ENCODE measurements around the gene ESR2. TPM values are rescaled to one million over a fixed set of nuclear protein-coding genes. Genes with fewer than 3 reads are reported as not detected.

ESR2 gene
- total RNA-seq, 1 experiment from 2014 or later, result 0.15 TPM

DNA sequence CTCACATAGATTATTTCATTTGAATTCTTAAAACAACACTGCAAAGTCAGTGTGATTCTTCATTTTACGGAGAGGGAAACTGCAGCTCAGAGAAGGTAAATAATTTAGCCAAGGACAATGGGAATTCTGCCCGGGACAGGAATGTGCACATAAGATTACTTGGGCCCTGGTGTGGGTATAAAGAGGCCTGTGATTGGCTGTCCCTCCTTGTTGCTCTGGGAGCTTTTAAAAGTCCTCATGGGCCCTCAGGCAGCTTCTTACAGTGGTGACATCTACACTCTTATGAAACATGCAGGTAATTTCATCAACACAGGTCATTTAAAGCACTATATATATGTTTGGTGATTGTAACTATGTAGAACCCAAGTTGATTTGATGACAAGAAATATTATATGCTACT lies 100.3 kb downstream of the ESR2 start:
- Histone ChIP-seq H2BK5ac (ENCODE audit: insufficient read length, low read length) (no peak overlapping the region), H3K4me2 (ENCODE audit: insufficient read depth, insufficient read length, low read length) (no peak overlapping the region), H3T11ph (ENCODE audit: low read length) (no peak overlapping the region), H3K27ac (ENCODE audit: insufficient read length, low read depth, low read length) (no peak overlapping the region), H4K5ac (ENCODE audit: insufficient read length, low read depth, low read length) (no peak overlapping the region), H4K8ac (replicated peaks; ENCODE audit: insufficient read length, low read depth, low read length) (no peak overlapping the region), H2BK20ac (ENCODE audit: low read depth, low read length, poor library complexity, severe bottlenecking) (no peak overlapping the region), H4K20me1 (ENCODE audit: control insufficient read depth, insufficient read depth, insufficient read length) (no peaks in the 10 kb centered on the region), H3K23me2 (ENCODE audit: insufficient read length, low read depth, low read length, poor library complexity, severe bottlenecking) (peaks cover 4% of the 10 kb centered on the region), H3K4ac (ENCODE audit: low read depth, low read length) (no peak overlapping the region), H3K56ac (ENCODE audit: insufficient read length, low read depth, low read length) (no peak overlapping the region), H3K14ac (ENCODE audit: insufficient read depth, low read length) (no peak overlapping the region), H2BK120ac (ENCODE audit: low read depth, low read length, poor library complexity, severe bottlenecking) (no peak overlapping the region), H2BK12ac (ENCODE audit: insufficient read length, low read depth, low read length) (no peak overlapping the region), H3K18ac (ENCODE audit: insufficient read length, low read depth, low read length) (no peak overlapping the region), H2BK15ac (ENCODE audit: low read depth, low read length) (no peak overlapping the region), H3K9me3 (ENCODE audit: control insufficient read depth, low read depth, low read length) (no peaks in the 10 kb centered on the region), H3K27me3 (ENCODE audit: insufficient read depth, low read length) (no peaks in the 10 kb centered on the region), H2AFZ (ENCODE audit: low read length) (no peak overlapping the region), H4K91ac (ENCODE audit: insufficient read length, low read depth, low read length) (no peak overlapping the region), H3K9ac (ENCODE audit: extremely low read depth, insufficient read length, low read length) (no peak overlapping the region), H2AK5ac (ENCODE audit: insufficient read length, low read length) (no peak overlapping the region), H3K23ac (ENCODE audit: insufficient read length, low read depth, low read length) (no peak overlapping the region), H3K79me1 (ENCODE audit: insufficient read depth, low read depth, low read length, poor library complexity, severe bottlenecking) (no peaks in the 10 kb centered on the region), H3K79me2 (ENCODE audit: insufficient read depth, low read length) (no peaks in the 10 kb centered on the region), H3K4me1 (ENCODE audit: insufficient read depth, low read length) (no peaks in the 10 kb centered on the region; the same call in 1 of the 2 replicates)
- Mint-ChIP-seq H3K4me1 (peaks cover 62 to 64% of the 10 kb centered on the region in 2 experiments), H3K4me3 (no peak overlapping the region), H3K27me3 (ENCODE audit: low read depth) (no peaks in the 10 kb centered on the region), H3K27ac (peak overlapping the region in 1 of 3 experiments; percentile 76; a peak in 1 of 7 replicates), H3K36me3 (ENCODE audit: insufficient read depth in 1 of 3, low read depth in 3 of 3) (peaks cover 17 to 41% (median 24%) of the 10 kb centered on the region in 3 experiments; a peak in 6 of 7 replicates), H3K9me3 (no peaks in the 10 kb centered on the region; a peak in 1 of 5 replicates)
- WGBS (ENCODE audit: extremely low coverage, insufficient read length, low lambda C conversion rate), result no CpG with 5 or more reads among the region's 2 CpGs
- TF ChIP-seq, protein P1, sequence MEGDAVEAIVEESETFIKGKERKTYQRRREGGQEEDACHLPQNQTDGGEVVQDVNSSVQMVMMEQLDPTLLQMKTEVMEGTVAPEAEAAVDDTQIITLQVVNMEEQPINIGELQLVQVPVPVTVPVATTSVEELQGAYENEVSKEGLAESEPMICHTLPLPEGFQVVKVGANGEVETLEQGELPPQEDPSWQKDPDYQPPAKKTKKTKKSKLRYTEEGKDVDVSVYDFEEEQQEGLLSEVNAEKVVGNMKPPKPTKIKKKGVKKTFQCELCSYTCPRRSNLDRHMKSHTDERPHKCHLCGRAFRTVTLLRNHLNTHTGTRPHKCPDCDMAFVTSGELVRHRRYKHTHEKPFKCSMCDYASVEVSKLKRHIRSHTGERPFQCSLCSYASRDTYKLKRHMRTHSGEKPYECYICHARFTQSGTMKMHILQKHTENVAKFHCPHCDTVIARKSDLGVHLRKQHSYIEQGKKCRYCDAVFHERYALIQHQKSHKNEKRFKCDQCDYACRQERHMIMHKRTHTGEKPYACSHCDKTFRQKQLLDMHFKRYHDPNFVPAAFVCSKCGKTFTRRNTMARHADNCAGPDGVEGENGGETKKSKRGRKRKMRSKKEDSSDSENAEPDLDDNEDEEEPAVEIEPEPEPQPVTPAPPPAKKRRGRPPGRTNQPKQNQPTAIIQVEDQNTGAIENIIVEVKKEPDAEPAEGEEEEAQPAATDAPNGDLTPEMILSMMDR (conservative IDR thresholded peaks at IDR 0.05), result no peak
- no peak for DNase-seq
